GM19043 (cell line): ENCODE results near the gene AGR3.

Experiments
- ATAC-seq: cut with Tn5 transposase; IDR thresholded peaks from one replicate; pipeline ENCODE4 v1.9.1; 2021; ENCODE audit warnings: low read depth; ENCODE audit not compliant: unreplicated experiment

Gene AGR3

DNA sequence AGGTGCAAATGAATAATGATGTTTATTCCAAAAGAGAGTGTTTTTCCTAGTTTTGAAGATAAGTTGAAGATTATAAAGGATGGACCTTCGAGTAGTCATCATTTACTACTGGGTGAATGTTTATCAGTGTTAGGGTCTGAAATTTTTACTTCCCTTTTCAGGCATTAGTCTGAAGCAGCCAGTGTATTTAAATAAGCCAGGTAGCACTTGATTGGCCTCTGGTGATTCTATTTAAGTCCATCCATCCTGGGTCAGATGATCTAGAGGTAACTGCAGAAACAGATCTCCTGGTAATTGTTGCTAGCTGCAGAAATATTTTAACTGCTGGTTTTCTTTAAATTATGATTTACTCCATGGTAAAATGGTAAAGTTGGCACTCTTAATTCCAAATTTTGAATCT is 42.9 kb downstream of the AGR3 start:
- ATAC-seq, result no peak

DNA sequence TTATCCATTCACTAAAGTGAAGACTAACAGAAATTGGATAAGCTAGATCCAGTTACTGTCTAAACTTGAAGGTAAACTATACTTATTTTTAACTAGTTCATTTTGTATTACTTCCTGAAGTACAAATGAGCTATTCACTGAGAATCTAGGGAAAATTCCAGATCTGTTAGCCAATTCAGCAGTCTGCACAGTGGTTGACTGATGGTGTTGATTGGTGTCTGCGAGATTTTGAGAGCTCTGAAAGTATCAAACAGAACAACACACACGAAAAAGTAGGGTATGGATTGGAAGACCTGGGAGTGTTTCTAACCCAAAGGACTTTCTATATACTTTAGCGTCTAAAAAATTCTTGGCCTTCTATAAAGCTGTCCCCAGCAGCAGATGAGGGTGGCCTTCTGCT is 43.4 kb downstream of the AGR3 start:
- no peak for ATAC-seq

DNA sequence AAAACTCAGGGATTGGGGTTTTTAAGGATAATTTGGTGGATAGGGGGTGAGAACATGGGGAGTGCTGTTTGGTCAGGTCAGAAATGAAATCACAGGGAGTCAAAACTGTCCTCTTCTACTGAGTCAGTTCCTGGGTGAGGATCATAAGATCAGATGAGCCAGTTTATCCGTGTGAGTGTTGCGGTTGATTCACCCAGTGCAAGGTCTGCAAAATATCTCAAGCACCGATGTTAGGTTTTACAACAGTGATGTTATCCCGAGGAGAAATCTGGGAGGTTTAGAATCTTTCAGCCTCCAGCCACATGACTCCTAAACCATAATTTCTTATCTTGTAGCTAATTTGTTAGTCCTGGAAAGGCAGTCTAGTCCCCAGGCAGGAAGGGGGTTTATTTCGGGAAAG is 45.3 kb downstream of the AGR3 start:
- no peak for ATAC-seq

DNA sequence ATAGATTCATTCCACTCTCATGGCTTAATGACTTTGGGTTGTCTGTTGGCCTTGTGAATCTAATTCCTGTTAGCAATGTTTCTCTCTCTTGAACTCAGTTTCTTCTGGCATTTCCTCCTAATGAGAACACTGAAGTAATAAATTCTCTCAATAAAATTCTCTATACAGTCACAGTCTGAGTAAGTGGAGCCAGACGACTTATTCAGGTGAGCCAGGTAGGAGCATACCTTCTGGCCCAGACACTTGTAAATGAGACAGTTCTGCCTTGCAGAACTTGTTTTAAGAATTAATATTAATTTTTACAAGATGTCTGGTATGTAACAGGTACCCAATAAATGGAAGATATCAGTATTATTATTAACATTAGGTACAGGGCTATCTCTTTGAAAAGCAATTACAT is 48.4 kb downstream of the AGR3 start:
- ATAC-seq, result no peak

- no peak for ATAC-seq
Observed at GRCh38 chr7:16826060-16826459, 55.7 kb downstream of the AGR3 start.

DNA sequence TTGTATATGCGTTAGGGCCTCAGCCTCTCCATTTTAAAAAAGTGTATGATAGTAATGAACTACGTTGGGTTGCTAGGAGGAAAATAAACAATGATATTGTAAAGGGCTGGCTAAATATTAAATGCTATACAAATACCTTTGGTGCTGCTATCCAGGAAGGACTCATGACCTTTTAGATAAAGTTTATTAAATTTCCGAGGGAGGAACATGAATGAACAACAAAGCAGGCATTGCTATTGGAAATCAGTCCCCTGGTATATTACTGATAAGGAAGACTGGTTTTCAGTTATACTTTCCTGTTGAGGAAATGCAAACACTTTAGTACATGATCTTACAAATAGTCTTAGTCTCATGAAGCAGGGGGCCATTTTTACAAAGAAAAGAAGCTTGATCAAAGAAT is 59.8 kb downstream of the AGR3 start:
- no peak for ATAC-seq

DNA sequence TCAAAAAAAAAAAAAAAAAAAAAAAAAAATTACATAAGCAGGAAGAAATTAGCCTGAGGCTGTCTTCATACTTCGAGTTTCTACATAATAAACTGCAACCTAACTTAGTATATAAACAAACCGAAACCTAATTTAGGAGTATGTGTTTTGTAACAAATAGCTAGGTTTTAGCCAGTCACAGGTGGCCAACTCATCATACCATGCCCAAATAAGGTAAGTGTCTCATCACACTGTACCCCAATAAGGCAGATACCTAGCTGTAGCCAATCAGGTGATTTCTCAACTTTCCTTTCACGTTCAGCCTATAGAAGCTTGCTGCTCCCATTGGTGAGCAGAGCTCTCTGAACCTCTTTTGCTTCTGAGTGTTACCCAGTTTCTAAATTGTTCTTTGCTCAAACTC is 63.1 kb downstream of the AGR3 start:
- ATAC-seq, result no peak

GRCh38 chr7:16817536-16817935 is 64.2 kb downstream of the AGR3 start:
- no peak for ATAC-seq

DNA sequence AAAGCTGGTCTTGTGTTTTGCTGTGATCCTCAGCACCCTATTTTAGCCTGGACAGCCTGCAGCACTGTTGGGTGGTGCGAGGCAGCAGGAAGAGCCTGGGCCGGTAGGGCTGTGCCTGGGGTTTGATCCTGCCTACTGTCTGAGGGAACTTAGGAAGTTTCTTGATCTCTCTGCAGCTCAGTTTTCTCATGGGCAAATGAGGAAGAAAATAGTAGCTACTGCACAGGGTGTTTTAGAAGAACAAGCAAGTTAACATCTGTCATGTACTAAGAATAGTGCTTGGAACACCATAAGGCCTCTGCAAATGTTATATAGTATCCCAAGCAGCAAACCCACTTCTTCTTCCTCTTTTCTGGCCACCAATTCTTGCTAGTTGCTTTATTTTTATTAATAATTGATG is 65.0 kb downstream of the AGR3 start:
- no peak for ATAC-seq

DNA sequence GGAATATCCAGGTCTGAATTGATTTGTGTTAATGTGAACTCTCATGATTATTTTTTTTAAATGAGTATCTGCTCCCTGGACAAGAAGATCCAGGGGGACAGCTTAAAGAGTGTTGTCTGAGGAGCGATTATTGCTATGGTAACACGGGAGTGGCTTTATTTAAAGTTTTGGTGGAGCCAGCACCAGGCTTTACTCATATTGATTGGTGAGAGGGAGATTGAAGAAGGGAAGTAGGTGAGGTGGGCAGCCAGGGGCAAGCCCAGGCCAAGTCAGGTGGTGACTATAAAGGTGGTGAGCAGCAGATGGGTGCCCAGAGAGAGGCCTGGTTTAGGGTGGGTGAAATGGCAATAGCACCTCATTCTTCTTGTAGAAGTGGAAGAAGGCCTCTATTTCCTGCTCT is 66.8 kb downstream of the AGR3 start:
- ATAC-seq, result no peak

GRCh38 chr7:16813232-16813616 is 68.6 kb downstream of the AGR3 start:
- ATAC-seq, result no peak

DNA sequence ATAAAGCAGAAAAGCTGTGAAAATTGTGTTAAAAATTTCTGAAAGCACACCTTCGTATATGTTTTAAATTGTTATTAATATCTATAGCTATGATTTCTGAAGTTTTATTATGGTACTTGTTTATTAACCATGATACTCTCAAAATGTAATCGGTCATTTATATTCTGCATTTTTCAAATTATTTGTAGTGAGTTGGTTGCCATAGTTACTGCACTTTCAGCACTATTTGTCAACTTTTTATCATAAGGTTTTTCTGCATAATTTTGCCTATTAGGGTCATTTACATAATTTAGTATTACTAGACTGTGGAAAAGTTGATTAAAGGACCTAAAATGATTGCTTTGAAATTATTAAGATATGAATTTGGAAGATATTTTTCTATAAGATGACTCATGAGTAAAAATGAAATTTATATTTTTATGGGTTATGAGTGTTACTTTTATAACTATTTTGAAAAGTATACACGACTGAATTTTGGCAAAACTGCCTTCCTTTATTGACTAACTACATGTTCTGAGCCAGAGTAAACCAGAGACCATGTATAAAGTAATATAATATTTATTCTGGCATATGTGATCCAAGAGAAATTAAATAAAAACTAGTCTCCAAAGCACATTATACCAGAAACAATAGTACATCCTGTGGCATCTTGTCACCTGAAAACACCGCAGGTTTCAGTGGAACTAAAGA is 69.1 kb downstream of the AGR3 start:
- ATAC-seq, result no peak

DNA sequence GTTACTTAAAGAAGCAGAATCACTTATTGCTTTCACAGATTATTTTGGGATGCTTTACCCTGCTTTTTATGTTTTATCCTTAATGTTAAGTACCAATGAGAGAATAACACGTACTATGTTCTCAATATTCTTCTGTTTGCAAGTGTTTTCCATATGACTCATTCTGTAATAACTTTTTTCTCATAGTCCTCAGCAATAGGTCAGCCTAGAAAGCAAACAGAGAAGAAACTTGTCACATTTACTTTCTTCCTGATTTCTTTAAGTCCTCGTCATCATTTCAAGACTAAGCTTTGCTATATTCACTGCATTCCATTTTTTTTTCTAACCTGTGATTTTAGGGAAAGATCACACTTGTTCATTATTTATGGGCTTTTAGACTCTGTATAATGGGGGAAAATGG is 70.2 kb downstream of the AGR3 start:
- ATAC-seq, result no peak

DNA sequence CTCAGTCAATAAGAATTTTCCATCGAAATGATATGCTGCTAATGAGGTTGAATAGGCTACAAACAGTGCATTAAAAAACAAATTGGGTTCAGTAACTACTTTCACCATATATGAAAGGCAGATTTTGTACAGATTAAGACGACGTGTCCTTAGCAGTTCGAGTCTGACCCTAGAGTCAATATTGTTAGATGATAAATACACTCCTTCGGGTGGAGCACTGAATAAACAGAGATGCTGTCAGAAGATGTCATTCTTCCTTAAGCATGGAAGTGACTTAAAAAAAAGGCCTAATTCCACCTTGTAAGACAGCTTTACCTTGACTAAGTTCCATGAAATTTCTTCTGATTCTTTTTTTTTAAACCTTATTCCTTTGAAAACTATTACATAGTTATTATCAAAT is 71.2 kb downstream of the AGR3 start:
- no peak for ATAC-seq

GRCh38 chr7:16810112-16810511 is 71.7 kb downstream of the AGR3 start:
- ATAC-seq, result no peak
